HG02973 (cell line): ENCODE data around the gene DPY19L1.
"Not testable (repeated sequence)": the region's sequence is repeated elsewhere in the genome, so short reads cannot be mapped to it uniquely, and the experiment has no call there.

Source experiments
- ATAC-seq: cut with Tn5 transposase; IDR thresholded peaks from one replicate; pipeline ENCODE4 v1.9.1; 2021; ENCODE audit warnings: moderate library complexity; ENCODE audit not compliant: unreplicated experiment

Gene DPY19L1

DNA sequence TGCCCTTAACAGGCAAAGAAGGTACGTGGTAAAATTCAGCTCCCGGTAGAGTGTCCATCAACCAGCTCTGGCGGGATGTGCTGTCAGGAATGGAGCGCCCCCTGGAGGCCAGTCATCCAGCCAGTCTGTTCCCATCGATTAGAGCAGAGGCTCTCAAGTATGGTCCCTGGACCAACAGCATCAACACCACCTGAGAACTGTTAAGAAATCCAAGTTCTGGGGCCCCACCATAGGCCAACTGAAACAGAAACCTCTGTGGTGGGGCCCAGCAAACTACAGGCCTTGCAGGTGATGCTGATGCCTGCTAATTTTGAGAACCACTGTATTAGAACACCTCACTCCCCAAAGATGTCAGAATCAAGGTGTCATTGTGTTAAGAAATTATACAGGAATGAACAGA is 109.2 kb downstream of the DPY19L1 start:
- ATAC-seq, result peak; percentile 84

DNA sequence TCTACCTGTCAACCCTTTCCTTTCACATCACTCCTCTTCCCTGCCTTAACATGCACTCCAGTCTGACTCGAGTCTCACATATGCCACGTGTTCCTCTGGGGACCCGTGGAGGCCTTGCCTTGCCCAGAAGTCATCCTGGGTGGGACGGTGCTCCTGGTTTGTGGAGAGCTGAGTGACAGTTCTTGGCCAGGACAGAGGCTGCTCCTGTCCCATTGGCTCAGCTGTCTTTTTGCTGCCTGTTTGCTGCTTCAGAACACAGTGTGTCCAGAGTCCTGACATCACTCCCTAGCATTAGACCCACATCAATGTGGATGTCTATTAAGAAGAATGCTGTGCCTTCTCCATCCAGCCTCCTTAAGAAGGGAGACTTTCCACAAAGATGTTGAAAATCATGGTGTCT is 116.8 kb downstream of the DPY19L1 start:
- not testable (repeated sequence) for ATAC-seq

DNA sequence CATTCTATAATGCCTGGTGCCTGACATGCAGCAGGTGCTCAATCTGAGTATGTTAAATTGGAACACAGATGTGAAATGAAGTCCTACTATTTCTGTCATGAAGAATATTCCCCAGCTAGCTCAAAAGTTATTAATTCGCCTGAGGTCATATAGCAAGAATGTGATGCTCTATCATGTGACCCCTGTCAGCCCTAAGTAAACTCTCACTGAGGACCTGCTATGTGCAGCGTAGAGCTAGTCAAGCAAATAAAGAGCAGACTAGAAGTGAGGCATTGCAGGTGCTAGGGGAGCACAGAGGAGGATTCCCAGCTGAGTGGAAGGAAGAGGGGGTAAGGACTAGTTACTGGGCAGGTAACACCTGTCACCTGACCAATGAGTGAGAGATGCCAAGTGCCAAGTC is 118.2 kb downstream of the DPY19L1 start:
- ATAC-seq, result not testable (repeated sequence)

DNA sequence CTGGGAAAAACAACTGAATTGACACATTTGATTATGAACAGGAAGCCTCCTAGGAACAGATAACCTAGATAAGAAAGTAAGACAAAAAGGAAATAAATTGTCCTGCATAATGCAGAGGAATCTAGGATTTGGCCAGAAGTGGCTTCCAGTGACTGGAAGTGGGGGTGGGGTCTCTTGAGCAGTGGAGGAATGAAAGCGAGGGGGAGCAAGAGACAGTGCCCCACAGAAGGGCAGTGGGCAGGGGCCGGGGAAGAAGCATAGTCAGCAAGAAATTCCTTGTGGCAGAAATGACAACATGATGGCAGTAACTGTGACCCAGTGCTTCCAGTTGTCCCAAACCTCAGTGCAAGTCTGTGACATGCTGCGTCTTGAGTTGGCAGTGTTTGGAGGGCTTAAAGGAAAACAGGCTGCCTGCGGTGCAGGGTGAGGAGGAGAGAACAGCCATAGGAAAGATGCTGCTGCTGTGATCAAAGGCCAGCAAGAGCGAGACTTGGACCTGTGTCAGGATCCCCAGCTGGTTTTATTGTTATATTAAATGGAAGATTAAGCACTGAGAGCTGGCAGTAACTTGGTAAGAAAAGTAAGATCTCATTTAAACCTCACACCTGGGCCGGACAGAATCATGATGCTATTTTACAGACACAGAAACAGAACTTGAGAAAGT is 119.0 kb downstream of the DPY19L1 start:
- ATAC-seq, result not testable (repeated sequence)

DNA sequence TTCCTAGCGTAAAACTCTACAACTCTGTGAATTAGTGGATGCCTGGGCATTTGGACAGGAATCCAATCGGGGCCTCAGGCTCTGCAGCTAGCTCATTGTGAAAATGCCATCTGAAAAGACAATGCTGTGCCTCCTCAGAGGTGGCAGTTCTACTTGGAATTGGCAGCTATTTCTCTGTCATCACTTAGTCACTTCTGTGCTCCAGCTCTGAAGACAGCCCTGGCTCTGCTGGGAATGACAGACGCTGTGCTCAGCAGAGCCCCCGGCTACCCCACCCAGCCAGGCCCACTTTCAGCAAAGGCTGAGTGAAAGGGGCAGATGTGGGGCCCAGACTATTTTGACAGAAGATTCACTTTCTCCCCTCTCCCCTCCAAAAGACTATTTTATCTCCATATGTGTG is 119.8 kb downstream of the DPY19L1 start:
- ATAC-seq, result not testable (repeated sequence)

DNA sequence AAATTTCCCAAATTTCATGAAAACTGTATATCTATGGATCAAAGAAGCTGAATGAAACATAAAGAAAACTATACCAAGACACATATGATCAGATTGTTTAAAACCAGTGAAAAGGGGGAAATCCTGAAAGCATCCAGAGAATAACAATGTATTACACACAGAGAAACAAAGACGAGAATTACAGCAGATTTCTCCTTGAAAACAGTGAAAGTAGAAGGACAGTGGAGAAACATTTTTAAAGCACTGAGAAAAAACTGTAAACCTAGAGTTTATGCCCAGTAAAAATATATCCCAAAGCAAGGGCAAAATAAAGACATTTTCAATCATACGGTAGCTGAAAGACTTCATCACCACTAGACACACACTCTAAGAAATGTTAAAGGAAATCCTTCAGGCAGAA is 121.0 kb downstream of the DPY19L1 start:
- no peak for ATAC-seq

DNA sequence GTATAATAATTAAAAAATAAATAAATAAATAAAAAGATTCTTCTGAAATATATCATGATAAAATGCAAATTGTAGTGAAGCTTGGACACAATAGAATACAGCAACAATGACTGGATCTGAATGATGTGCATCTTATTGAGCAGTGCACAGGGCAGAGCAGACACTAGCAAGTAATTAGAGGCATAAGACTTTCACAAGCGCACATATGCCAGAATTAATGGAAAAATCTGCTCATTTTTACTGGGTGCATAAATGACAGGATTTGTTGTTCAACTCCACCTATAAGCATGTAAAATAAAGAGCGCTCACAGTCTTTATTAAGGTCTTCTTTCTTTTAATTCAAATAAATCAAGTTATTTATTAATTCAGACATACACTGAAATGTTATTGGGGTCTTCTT is 125.0 kb downstream of the DPY19L1 start:
- ATAC-seq, result no peak

DNA sequence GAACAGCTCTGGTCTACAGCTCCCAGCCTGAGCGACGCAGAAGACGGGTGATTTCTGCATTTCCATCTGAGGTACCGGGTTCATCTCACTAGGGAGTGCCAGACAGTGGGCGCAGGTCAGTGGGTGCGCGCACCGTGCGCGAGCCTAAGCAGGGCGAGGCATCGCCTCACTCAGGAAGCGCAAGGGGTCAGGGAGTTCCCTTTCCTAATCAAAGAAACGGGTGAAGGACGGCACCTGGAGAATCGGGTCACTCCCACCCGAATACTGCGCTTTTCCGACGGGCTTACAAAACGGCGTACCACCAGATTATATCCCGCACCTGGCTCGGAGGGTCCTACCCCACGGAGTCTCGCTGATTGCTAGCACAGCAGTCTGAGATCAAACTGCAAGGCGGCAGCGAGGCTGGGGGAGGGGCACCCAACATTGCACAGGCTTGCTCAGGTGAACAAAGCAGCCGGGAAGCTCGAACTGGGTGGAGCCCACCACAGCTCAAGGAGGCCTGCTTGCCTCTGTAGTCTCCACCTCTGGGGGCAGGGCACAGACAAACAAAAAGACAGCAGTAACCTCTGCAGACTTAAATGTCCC is 130.9 kb downstream of the DPY19L1 start:
- ATAC-seq, result not testable (repeated sequence)

DNA sequence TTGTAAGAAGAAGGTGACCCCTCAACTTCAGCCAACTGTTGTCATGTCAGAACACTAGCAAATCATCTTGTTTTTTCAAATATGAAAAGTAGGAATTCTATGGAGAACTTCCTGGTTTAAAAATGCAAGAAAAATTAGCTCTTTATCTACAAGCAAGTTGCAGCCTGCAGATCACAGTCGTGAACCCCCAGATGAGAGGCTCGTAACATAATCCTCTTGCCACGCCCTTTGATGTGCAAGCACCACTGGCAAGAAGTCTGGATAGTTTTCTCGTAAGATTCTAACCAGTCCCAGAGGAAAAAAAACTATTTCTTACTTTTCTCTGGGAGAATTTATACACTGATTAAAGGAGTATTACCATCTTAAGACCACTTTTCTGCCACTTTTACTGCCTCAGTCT is 132.3 kb downstream of the DPY19L1 start:
- no peak for ATAC-seq

DNA sequence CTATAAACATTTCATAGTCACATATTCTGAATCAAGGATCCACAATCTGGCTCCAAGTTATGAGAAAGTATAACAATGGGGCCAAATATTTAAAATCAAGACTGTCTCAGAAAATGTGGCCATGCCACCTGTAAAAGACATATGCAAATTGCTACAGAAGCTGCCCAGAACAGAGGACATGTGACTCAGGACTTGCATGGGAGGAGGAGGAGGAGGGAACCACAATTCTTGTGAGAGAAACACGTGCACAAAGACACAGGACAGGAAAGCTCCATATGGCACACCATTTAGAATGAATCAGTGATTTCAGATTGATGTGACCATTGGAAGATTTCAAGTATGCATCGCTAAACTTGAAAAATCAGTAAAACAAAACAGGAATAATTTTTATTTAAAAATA is 133.4 kb downstream of the DPY19L1 start:
- ATAC-seq, result not testable (repeated sequence)

DNA sequence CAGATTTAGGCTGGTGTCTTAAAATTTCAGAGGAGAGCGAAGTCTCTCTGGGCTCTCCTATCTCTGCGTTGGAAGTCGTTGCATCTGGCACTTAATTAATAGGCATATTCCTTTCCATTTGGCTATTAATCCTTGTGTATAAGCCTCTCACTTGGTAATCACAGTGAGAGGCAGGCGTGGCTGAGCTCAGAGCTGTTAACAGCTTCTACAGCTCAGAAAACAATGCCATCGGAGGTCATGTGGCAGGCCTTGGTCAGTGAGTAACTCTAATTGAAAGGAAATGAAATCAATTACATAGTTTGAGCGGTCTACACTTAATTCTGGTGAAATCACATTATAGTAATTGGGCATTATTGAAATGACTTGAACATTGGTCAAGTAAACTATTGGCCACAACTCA is 135.1 kb downstream of the DPY19L1 start:
- no peak for ATAC-seq

DNA sequence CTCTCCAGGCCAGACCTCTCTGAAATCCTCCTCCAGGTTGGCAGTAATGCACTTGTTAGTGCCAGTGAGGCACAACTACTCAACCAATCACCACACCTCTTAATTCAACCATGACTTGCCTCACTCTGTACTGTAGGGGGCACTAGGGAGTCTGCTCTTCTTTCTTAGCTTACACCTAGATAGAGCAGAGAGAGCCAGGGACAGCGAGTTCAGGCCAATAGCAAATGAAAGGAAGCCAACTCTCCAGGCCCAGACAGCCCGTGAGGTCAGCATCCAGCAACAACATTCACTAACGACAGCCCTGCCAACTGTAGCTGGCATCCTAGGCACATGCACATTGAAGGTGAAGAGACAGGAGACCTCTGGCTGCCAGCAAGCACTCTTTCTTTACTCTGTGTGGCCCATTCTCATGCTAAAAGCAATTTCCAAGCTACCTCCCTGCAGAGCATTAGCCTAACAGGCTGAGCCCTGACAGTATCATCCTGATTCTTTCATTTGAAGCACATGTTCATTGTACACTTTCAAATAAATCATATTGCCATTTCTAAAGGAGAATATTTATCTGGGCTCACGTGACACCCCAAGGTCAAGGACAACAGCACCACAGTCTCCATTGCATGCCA is 136.3 kb downstream of the DPY19L1 start:
- no peak for ATAC-seq

DNA sequence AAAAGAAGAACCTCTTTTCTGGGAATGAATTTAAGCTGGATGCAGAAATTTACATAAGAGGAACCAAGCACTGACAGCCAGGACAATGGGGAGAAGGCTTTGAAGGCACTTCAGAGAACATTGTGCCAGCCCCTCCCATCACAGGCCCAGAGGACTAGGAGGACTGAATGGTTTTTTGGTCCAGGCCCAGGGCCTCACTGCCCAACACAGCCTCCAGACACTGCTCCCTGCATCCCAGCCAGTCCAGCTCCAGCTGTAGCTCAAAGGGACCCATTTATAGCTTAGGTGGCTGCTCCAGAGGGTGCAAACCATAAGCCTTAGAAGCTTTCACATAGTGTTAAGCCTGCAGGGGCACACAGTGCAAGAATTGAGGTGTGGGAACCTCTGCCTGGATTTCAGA is 142.1 kb downstream of the DPY19L1 start:
- ATAC-seq, result no peak

DNA sequence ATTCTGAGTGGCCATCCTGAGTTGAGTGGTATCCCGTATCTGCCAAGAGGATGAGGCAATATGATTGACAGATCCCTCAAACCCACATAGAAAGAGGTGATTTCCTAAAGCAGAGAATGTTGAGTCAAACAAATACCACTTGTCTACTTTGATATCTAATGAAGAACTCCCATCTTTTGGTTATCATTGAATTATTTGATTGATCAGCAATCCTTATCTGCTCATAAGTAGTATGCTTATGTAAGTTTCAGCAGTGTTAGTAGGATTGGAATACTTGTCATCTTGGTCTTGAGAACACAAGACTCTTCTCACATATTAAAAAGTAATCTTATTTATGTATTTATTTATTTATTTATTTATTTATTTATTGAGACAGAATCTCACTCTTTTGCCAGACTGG is 147.3 kb downstream of the DPY19L1 start:
- no peak for ATAC-seq

DNA sequence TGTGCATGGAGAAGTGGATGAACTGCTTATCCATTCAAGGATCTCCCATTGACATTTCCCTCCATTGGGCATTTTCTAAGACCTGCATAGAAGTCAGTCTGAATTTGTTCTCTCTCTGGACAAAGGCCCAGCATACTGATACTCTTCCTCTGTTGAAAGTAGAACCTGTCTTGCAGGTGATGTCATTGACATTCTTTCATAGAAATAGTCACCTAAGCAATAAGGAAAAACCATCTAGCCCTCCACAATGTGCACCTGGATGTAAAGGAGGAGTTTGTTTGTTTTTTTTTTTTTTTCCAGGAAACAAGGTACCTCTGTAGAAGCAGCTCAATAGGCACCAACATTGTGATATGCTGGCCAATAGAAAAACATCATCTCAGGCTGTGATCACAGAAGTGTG is 150.4 kb downstream of the DPY19L1 start:
- ATAC-seq, result no peak

DNA sequence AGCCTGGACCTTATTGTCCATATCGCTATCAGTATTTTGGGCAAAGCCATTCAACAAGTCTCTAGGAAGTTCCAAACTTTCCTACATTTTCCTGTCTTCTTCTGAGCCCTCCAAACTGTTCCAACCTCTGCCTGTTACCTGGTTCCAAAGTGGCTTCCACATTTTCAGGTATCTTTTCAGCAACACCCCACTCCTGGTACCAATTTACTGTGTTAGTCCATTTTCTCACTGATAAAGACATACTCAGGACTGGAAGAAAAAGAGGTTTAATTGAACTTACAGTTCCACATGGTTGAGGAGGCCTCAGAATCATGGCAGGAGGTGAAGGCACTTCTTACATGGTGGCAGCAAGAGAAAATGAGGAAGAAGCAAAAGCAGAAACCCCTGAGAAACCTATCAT is 153.4 kb downstream of the DPY19L1 start:
- not testable (repeated sequence) for ATAC-seq

DNA sequence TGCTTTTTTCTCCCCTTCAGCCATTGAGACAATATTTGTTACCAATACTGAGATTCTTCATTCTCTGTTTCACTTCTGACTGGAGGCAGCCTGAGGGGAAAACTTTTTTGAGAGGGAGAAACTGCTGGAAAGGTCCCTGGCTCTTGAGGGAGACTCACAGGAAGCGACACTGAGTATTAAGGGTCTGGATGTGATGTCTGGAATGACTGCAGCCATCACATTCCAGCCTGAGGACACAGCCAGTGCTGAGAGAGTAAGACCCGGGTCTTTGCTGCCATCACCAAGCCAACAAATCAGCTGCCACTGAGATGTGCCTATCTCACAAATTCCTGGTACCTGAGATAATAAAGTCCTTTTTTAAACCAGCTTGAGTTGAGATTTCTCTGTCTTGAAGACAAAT is 157.4 kb downstream of the DPY19L1 start:
- ATAC-seq, result no peak

DNA sequence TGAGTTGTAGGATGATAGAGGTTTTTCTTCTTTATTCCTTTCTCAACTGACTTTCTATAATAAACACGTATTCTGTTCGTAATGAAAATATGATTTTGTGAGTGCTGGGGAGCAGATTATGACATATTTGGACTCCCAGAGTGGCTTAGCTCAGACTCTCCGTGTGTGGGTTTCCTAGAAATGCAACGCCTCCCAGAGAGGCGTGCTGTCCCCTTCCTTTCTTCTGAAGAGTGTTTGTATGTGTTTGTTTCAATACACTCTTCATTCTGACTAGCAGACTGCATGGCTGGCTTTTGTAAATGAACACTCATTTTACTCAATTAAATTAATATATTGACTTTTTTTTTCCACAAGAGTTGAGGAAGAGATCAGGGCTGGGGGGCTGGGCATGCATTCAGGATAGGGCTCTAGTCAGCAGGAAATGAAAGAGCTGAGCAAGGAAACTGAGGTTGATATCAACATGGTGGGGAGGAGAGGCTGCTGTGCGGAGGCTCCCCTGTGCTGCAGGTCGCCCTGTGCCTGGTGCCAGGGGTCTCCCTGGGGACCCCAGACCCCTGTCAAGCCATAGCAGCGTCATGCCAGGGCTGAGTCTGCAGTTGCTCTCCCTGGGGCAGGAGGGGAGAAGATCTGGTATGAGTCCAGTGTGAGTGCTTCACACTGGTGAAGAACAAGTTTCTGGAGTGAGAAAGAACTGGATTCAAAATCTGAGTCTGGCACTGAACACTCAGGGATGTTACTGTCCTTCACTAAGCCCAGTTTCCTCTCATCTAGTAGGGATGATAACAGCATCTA is 158.1 kb downstream of the DPY19L1 start:
- ATAC-seq, result not testable (repeated sequence)
